Karpas-422 (cell line): ENCODE measurements around the gene WDR47. TPM values are rescaled to one million over a fixed set of nuclear protein-coding genes. Genes with fewer than 3 reads are reported as not detected.
"Not testable (repeated sequence)": the region's sequence is repeated elsewhere in the genome, so short reads cannot be mapped to it uniquely, and the experiment has no call there.

ENCODE experiments used
- DNase-seq: peaks from one replicate; pipeline ENCODE4 v3.0.0-alpha.2; 2015
- H2AFZ ChIP-seq: fragments of 200-600 bp; sonication (generic); 2 replicates; pipeline ENCODE4 v1.6.1; 2014; ENCODE audit warnings: antibody characterized with exemption, low read length, mixed read lengths
- H3K27ac ChIP-seq: fragments of 200-600 bp; sonication (generic); 2 replicates; pipeline ENCODE4 v1.5.1; 2014; ENCODE audit warnings: mild to moderate bottlenecking, low read length, moderate library complexity
- H3K27me3 ChIP-seq: fragments of 200-600 bp; sonication (generic); 2 replicates; pipeline ENCODE4 v1.6.1; 2014; ENCODE audit warnings: low read length, mixed read lengths
- H3K36me3 ChIP-seq: fragments of 200-600 bp; sonication (generic); 2 replicates; pipeline ENCODE4 v1.6.1; 2014; ENCODE audit warnings: low read length, mixed read lengths; ENCODE audit not compliant: insufficient read depth
- H3K4me1 ChIP-seq: fragments of 200-600 bp; sonication (generic); 2 replicates; pipeline ENCODE4 v1.6.1; 2014; ENCODE audit warnings: mild to moderate bottlenecking, low read length, mixed read lengths
- H3K4me2 ChIP-seq: fragments of 200-600 bp; sonication (generic); 2 replicates; pipeline ENCODE4 v1.6.1; 2014; ENCODE audit warnings: low read length, low read depth, mild to moderate bottlenecking; ENCODE audit not compliant: poor library complexity, severe bottlenecking
- H3K4me3 ChIP-seq: fragments of 200-600 bp; sonication (generic); 2 replicates; pipeline ENCODE4 v1.5.1; 2014; ENCODE audit warnings: mild to moderate bottlenecking, antibody characterized with exemption, low read length, mixed read lengths
- H3K79me2 ChIP-seq: fragments of 200-600 bp; sonication (generic); 2 replicates; pipeline ENCODE4 v1.6.1; 2014; ENCODE audit warnings: mild to moderate bottlenecking, low read length, mixed read lengths
- H3K9ac ChIP-seq: fragments of 200-600 bp; sonication (generic); 2 replicates; pipeline ENCODE4 v1.6.0; 2014; ENCODE audit warnings: low read length
- H3K9me2 ChIP-seq: fragments of 200-600 bp; sonication (generic), shearing (Covaris generic); replicated peaks from 2 replicates; pipeline ENCODE4 v1.6.0; 2014; ENCODE audit warnings: mild to moderate bottlenecking, low read length, moderate library complexity; ENCODE audit not compliant: insufficient read depth
- H3K9me3 ChIP-seq: fragments of 300-700, 200-600 bp; sonication (generic); 2 replicates; pipeline ENCODE4 v1.6.1; 2014; ENCODE audit warnings: low read length, mixed read lengths
- H4K20me1 ChIP-seq: fragments of 200-600 bp; sonication (generic); 2 replicates; pipeline ENCODE4 v1.6.1; 2014; ENCODE audit warnings: mild to moderate bottlenecking, antibody characterized with exemption, low read length, low read depth; ENCODE audit not compliant: insufficient read depth
- small RNA-seq: library from RNA; depleted of rRNA; stranded (forward); fragments of <200 nt; gene quantifications from one replicate; pipeline ENCODE3, GENCODE V24; 2014
- total RNA-seq: library from RNA; depleted of rRNA; stranded (reverse); fragments of >200 nt; shearing (Covaris generic); gene quantifications from 2 replicates; pipeline ENCODE4 v1.2.3, GENCODE V29; 2014; ENCODE audit warnings: low replicate concordance; rRNA removed

WDR47 gene
- total RNA-seq, 1 experiment from 2014 or later = 20.3 TPM

GRCh38 chr1:108927565-108927964 is 114.3 kb downstream of the WDR47 start:
- DNase-seq, H2AFZ ChIP-seq, H3K79me2 ChIP-seq, H3K9me2 ChIP-seq, H4K20me1 ChIP-seq, H3K4me3 ChIP-seq, H3K27me3 ChIP-seq, H3K4me1 ChIP-seq, H3K9ac ChIP-seq, H3K27ac ChIP-seq, H3K4me2 ChIP-seq, H3K9me3 ChIP-seq: not testable (repeated sequence)
- H3K36me3 ChIP-seq = peaks cover 58% of the 10 kb centered on the region; the same call in 1 of the 2 replicates

DNA sequence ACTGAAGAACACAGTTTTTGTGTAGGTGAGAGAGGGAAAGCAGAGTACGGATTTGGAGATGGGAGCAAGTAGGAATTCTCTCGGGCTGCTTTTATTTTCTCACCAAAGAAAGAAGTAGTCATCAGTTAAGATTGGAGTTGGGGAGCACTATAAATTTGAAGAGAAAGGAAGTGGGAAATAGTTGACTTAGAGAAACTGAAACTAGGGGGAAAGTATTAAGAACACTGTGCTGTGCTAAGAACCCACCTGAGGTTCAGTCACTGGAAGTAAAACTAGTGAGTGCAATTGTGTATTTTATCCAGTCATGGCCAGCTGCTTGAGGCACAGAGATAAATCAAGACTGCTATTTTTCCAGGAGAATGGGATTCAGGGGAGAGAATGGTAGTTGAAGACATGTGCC is 116.0 kb downstream of the WDR47 start:
- Histone ChIP-seq H2AFZ (no peak overlapping the region), H3K27ac (no peak overlapping the region), H3K9me2 (no peaks in the 10 kb centered on the region), H3K9me3 (no peaks in the 10 kb centered on the region), H4K20me1 (no peaks in the 10 kb centered on the region), H3K36me3 (peaks cover 45% of the 10 kb centered on the region; the same call in 1 of the 2 replicates), H3K4me3 (no peak overlapping the region), H3K27me3 (no peaks in the 10 kb centered on the region), H3K4me1 (no peaks in the 10 kb centered on the region), H3K79me2 (no peaks in the 10 kb centered on the region), H3K4me2 (no peak overlapping the region), H3K9ac (no peak overlapping the region)
- DNase-seq = no peak

Small RNA genes within 50 kb of the gene (small RNA-seq; reads per million reads assigned to genes)
- gene BX679664.1 (not detected), gene BX679664.2 (not detected)

Other genes starting within 250 kb of the WDR47 start
- not detected in 2 replicates for gene AKNAD1, start 185.0 kb downstream of the WDR47 start, total RNA-seq
- 13.7 and 18.3 TPM in 2 replicates for gene GPSM2, start 165.1 kb downstream of the WDR47 start, total RNA-seq
- 20.6 and 24.0 TPM in 2 replicates for gene CLCC1, start 78.6 kb downstream of the WDR47 start, total RNA-seq
- 7.9 and 17.8 TPM in 2 replicates for gene TAF13, start 33.9 kb upstream of the WDR47 start, total RNA-seq
- 11.1 and 18.7 TPM in 2 replicates for gene TMEM167B, start 48.7 kb upstream of the WDR47 start, total RNA-seq
- gene ELAPOR1, start 72.0 kb upstream of the WDR47 start, total RNA-seq = 0.22 and 4.7 TPM in 2 replicates
- gene SARS1, start 171.8 kb upstream of the WDR47 start, total RNA-seq = 184 and 248 TPM in 2 replicates
- gene CELSR2, start 207.4 kb upstream of the WDR47 start, total RNA-seq = 0.43 and 1.2 TPM in 2 replicates
- gene PSRC1, start 241.0 kb upstream of the WDR47 start, total RNA-seq = 6.3 and 24.2 TPM in 2 replicates